Keratinocyte (primary cell): ENCODE results near the gene RAB7B.

Experiments
- EZH2 ChIP-seq: IDR thresholded peaks from one replicate; pipeline ENCODE4 v1.6.1; 2012; ENCODE audit warnings: inconsistent platforms, mild to moderate bottlenecking, low read length, moderate library complexity
- TF ChIP-seq, protein P1 (sequence below), 3 experiments: IDR thresholded peaks in 1 of 3; conservative IDR thresholded peaks in 1 of 3; optimal IDR thresholded peaks in 1 of 3; 2 replicates in 2 of 3; 3 replicates in 1 of 3; pipeline versions ENCODE3 to v1.5.1; 2011; ENCODE audit warnings: low read length in 3 of 3, mild to moderate bottlenecking in 3 of 3, moderate library complexity in 2 of 3, control low read depth in 1 of 3, inconsistent platforms in 1 of 3; ENCODE audit not compliant: insufficient read depth in 2 of 3; ENCODE audit errors: extremely low read depth in 1 of 3

DNA sequence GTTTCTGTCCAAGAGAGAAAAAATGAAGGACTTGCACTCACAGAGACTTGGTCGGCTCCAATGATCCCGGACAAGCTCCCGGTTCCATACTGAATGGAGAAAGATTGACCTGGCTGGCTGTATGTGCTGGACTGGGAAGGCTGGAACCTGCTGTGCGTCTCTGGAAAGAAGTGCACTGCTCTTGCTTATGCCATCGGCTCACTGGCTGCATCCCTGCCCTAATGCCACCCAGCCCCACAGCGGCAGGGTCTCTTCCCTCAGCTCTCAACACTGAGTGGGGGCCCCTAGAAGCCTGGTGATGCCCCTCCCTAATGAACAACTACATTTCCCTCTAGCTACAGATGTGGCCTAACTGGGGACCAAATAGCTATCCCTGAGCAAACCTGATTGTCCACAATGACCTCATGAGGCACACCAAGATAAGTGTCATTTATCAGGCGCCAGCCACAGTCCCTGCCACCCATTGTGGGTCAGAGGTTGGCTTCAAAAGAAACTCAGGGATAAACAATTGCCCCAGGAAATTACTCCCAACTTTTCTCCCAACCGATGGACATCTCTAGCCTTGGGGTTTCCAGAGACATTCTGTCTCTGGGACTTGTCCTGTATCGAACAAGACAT lies 17.9 kb upstream of the RAB7B start:
- TF ChIP-seq, protein P1, sequence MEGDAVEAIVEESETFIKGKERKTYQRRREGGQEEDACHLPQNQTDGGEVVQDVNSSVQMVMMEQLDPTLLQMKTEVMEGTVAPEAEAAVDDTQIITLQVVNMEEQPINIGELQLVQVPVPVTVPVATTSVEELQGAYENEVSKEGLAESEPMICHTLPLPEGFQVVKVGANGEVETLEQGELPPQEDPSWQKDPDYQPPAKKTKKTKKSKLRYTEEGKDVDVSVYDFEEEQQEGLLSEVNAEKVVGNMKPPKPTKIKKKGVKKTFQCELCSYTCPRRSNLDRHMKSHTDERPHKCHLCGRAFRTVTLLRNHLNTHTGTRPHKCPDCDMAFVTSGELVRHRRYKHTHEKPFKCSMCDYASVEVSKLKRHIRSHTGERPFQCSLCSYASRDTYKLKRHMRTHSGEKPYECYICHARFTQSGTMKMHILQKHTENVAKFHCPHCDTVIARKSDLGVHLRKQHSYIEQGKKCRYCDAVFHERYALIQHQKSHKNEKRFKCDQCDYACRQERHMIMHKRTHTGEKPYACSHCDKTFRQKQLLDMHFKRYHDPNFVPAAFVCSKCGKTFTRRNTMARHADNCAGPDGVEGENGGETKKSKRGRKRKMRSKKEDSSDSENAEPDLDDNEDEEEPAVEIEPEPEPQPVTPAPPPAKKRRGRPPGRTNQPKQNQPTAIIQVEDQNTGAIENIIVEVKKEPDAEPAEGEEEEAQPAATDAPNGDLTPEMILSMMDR (optimal IDR thresholded peaks at IDR 0.05 in 1 of 3, IDR thresholded peaks at IDR 0.05 in 1 of 3, conservative IDR thresholded peaks at IDR 0.05 in 1 of 3; ENCODE audit: extremely low read depth in 1 of 3, insufficient read depth in 2 of 3, low read length in 3 of 3): no peak
- no peak for TF ChIP-seq EZH2
